ENCODE measurements around the gene DPP6. TPM values are rescaled to one million over a fixed set of nuclear protein-coding genes. Genes with fewer than 3 reads are reported as not detected.
"Not testable (repeated sequence)": the region's sequence is repeated elsewhere in the genome, so short reads cannot be mapped to it uniquely, and the experiment has no call there.

Gene DPP6
- total RNA-seq, 2 donors from 2014 or later = 0.99 to 1.8 TPM

DNA sequence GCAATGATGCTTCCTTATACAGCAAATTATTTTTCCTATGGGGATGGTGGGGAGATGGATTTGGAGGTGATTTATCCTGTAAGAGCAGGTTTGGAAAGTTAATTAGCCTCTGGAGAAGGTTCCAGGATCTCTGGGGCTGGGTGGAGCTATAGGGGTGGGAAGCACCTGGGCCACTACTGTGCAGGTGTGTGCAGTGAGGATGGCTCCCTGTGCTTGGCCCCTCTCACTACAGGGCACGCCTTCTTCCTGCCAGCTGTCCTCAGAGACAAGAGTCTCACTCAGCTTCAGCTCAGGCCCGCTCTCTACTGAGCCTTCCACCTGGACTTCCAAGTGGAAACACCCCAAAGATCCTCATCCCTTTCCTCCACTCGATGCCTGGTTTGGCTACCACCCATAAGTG is 111.4 kb downstream of the DPP6 start:
- H3K4me1 ChIP-seq; ATAC-seq; H3K27me3 ChIP-seq; DNase-seq; intact Hi-C loops (cut with DNase I); H3K4me3 ChIP-seq; H3K36me3 ChIP-seq (replicated peaks in 1 of 2; ENCODE audit: insufficient read depth in 1 of 2, low read depth in 2 of 2); H3K27ac ChIP-seq; H3K9me3 ChIP-seq: not testable (repeated sequence)
- 56 to 70% methylated on average over 1 to 2 of the region's 3 CpGs for WGBS, 2 donors

DNA sequence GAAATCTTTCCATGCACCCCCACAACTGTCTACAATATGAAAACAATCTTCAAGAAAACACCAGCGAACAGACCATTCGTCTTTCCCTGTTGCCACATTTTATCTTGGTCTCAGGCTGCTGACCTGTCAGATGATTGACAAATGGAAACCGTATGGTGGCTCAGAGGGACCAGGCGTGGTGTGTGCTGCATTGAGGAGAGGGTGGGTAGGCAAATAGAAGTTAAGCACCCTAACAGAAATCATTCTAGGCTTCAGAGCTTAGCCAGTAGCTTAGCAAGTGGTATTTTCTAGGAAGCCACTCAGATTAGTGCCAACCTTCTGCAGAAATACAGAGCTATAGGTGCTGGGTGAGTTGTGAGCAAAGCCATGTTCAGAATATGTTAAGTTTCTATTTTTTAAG is 114.9 kb downstream of the DPP6 start:
- WGBS, 2 donors = 5 to 18% methylated on average over 4 of the region's 4 CpGs
- TF ChIP-seq POLR2A (IDR thresholded peaks at IDR 0.05) = no peak
- TF ChIP-seq, protein P1, sequence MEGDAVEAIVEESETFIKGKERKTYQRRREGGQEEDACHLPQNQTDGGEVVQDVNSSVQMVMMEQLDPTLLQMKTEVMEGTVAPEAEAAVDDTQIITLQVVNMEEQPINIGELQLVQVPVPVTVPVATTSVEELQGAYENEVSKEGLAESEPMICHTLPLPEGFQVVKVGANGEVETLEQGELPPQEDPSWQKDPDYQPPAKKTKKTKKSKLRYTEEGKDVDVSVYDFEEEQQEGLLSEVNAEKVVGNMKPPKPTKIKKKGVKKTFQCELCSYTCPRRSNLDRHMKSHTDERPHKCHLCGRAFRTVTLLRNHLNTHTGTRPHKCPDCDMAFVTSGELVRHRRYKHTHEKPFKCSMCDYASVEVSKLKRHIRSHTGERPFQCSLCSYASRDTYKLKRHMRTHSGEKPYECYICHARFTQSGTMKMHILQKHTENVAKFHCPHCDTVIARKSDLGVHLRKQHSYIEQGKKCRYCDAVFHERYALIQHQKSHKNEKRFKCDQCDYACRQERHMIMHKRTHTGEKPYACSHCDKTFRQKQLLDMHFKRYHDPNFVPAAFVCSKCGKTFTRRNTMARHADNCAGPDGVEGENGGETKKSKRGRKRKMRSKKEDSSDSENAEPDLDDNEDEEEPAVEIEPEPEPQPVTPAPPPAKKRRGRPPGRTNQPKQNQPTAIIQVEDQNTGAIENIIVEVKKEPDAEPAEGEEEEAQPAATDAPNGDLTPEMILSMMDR (IDR thresholded peaks at IDR 0.05) = no peak
- H3K27me3 ChIP-seq = no peaks in the 10 kb centered on the region
- intact Hi-C loops (cut with DNase I) = no loop called here
- no peak overlapping the region for H3K27ac ChIP-seq
- no peak overlapping the region for H3K4me3 ChIP-seq
- H3K9me3 ChIP-seq = no peaks in the 10 kb centered on the region
- no peak for ATAC-seq
- H3K4me1 ChIP-seq = no peaks in the 10 kb centered on the region
- DNase-seq = no peak
- no peaks in the 10 kb centered on the region for H3K36me3 ChIP-seq (replicated peaks in 1 of 2; ENCODE audit: insufficient read depth in 1 of 2, low read depth in 2 of 2)

DNA sequence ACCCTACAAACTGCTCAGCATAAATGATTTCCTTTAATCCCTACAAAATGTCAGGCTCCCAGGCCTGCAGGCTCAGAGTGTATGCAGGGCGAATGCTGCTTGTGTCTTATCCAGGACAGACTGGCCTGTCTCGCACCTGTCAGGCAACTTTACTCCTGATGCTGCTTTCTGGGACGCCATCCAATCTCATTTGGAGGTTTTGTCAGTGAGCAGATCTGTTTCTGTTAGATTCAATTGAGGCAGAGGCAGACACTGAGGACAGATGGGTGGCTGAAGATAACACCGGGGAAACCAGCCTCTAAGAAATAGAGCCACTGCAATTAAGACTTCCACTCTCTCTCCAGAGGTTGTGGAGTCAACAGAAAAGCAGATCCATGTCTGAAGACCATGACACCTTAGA is 115.6 kb downstream of the DPP6 start:
- Histone ChIP-seq H3K36me3 (replicated peaks in 1 of 2; ENCODE audit: insufficient read depth in 1 of 2, low read depth in 2 of 2) (no peaks in the 10 kb centered on the region), H3K27ac (no peak overlapping the region), H3K27me3 (no peaks in the 10 kb centered on the region), H3K4me1 (no peaks in the 10 kb centered on the region), H3K4me3 (no peak overlapping the region), H3K9me3 (no peaks in the 10 kb centered on the region)
- intact Hi-C loops (cut with DNase I) = no loop called here
- TF ChIP-seq, protein P1 (IDR thresholded peaks at IDR 0.05) = no peak
- no peak for TF ChIP-seq POLR2A (IDR thresholded peaks at IDR 0.05)
- ATAC-seq (no peak), DNase-seq (no peak)
- WGBS, 2 donors = 48 to 55% methylated on average over 4 of the region's 4 CpGs

DNA sequence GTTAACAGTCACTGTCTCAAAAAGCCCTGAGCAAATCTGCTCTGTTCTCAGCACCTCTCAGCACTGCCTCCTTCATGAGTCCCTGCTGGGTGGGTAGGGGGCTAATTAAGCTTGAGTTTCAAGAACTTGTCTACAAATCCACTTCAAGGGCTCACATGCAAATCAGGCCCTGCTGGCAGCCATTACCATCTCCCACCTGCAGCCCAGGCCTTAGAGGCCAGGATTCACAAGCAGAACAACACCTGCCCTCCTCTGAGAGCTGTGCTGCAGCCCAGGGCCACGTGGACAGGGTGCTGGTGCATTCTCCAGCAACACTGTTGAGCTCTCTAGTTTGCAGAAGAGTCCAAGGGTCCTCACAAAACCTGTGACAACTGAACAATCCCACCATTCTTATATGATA is 119.2 kb downstream of the DPP6 start:
- ATAC-seq (no peak), DNase-seq (no peak)
- TF ChIP-seq POLR2A (IDR thresholded peaks at IDR 0.05) = no peak
- TF ChIP-seq, protein P1 (IDR thresholded peaks at IDR 0.05) = no peak
- no peaks in the 10 kb centered on the region for H3K36me3 ChIP-seq (replicated peaks in 1 of 2; ENCODE audit: insufficient read depth in 1 of 2, low read depth in 2 of 2)
- 11 to 27% methylated on average over 1 of the region's 1 CpG for WGBS, 2 donors
- H3K4me3 ChIP-seq = no peak overlapping the region
- intact Hi-C loops (cut with DNase I) = no loop called here
- H3K4me1 ChIP-seq = no peaks in the 10 kb centered on the region
- no peak overlapping the region for H3K27ac ChIP-seq
- no peaks in the 10 kb centered on the region for H3K27me3 ChIP-seq
- no peaks in the 10 kb centered on the region for H3K9me3 ChIP-seq

DNA sequence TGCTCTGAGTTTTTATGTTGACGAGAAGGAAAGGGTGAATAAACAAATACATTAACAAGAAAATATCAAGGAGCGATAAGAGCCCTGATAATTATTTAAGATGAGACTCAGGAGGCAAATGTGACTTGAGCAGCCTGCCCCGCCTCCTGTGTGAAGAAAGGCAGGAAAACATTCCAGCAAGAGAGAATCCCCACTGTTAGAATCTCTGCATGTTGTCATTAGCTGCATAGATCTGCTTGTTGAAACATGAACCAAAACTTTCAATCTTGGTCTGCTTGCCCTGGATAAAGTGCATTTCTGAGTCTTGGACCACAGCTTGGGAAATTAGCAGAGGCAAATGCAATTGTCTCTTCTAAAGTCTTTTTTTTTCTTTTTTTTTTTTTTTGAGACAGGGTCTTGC is 120.0 kb downstream of the DPP6 start:
- no peak for DNase-seq
- Histone ChIP-seq H3K27ac (no peak overlapping the region), H3K36me3 (replicated peaks in 1 of 2; ENCODE audit: insufficient read depth in 1 of 2, low read depth in 2 of 2) (no peaks in the 10 kb centered on the region), H3K4me1 (no peaks in the 10 kb centered on the region), H3K9me3 (no peaks in the 10 kb centered on the region), H3K4me3 (no peak overlapping the region), H3K27me3 (no peaks in the 10 kb centered on the region)
- intact Hi-C loops (cut with DNase I) = no loop called here
- no peak for TF ChIP-seq POLR2A (IDR thresholded peaks at IDR 0.05)
- TF ChIP-seq, protein P1 (IDR thresholded peaks at IDR 0.05) = no peak
- ATAC-seq = no peak
- whole genome bisulfite sequencing, 2 donors = 57 to 67% methylated on average over 3 of the region's 3 CpGs
